ENCODE results near the gene GTF3C1.

The GTF3C1 gene

GRCh38 chr16:27564224-27564623 is 14.5 kb upstream of the GTF3C1 start:
- Histone ChIP-seq H3K27ac (ENCODE audit: low read length) (no peak overlapping the region), H2AFZ (ENCODE audit: low read length) (no peak overlapping the region), H3K4me2 (ENCODE audit: low read depth, low read length) (no peak overlapping the region), H3K9me2 (replicated peaks; ENCODE audit: insufficient read depth, low read length) (no peaks in the 10 kb centered on the region), H3K4me3 (ENCODE audit: low read length) (no peak overlapping the region), H3K9me3 (replicated peaks; ENCODE audit: insufficient read depth, low read length) (no peaks in the 10 kb centered on the region), H3K4me1 (ENCODE audit: low read length) (no peaks in the 10 kb centered on the region), H3K36me3 (replicated peaks; ENCODE audit: insufficient read depth, low read length) (no peaks in the 10 kb centered on the region), H3K27me3 (replicated peaks; ENCODE audit: insufficient read depth, low read length) (no peaks in the 10 kb centered on the region), H3K79me2 (ENCODE audit: low read length) (no peaks in the 10 kb centered on the region), H4K20me1 (ENCODE audit: insufficient read depth, low read length) (no peaks in the 10 kb centered on the region), H3F3A (ENCODE audit: insufficient read depth, low read length) (no peaks in the 10 kb centered on the region), H3K9ac (ENCODE audit: low read length) (no peak overlapping the region)
- DNase-seq: no peak
- no peak for TF ChIP-seq CTCF (IDR thresholded peaks at IDR 0.05; ENCODE audit: low read length)
- TF ChIP-seq EZH2phosphoT487 (IDR thresholded peaks at IDR 0.05; ENCODE audit: low read length): no peak
- no peak for TF ChIP-seq EZH2 (optimal IDR thresholded peaks at IDR 0.05; ENCODE audit: low read depth, low read length)

GRCh38 chr16:27561216-27561615 is 11.5 kb upstream of the GTF3C1 start:
- Histone ChIP-seq H3K9me3 (replicated peaks; ENCODE audit: insufficient read depth, low read length) (no peaks in the 10 kb centered on the region), H3K9me2 (replicated peaks; ENCODE audit: insufficient read depth, low read length) (no peaks in the 10 kb centered on the region), H3K27me3 (replicated peaks; ENCODE audit: insufficient read depth, low read length) (no peaks in the 10 kb centered on the region), H3K9ac (ENCODE audit: low read length) (no peak overlapping the region), H3K4me2 (ENCODE audit: low read depth, low read length) (no peak overlapping the region), H3K4me3 (ENCODE audit: low read length) (no peak overlapping the region), H3F3A (ENCODE audit: insufficient read depth, low read length) (no peaks in the 10 kb centered on the region), H4K20me1 (ENCODE audit: insufficient read depth, low read length) (no peaks in the 10 kb centered on the region), H3K79me2 (ENCODE audit: low read length) (no peaks in the 10 kb centered on the region), H2AFZ (ENCODE audit: low read length) (no peak overlapping the region), H3K27ac (ENCODE audit: low read length) (no peak overlapping the region), H3K36me3 (replicated peaks; ENCODE audit: insufficient read depth, low read length) (no peaks in the 10 kb centered on the region), H3K4me1 (ENCODE audit: low read length) (no peaks in the 10 kb centered on the region)
- DNase-seq: no peak
- TF ChIP-seq EZH2phosphoT487 (IDR thresholded peaks at IDR 0.05; ENCODE audit: low read length): no peak
- no peak for TF ChIP-seq EZH2 (optimal IDR thresholded peaks at IDR 0.05; ENCODE audit: low read depth, low read length)
- no peak for TF ChIP-seq CTCF (IDR thresholded peaks at IDR 0.05; ENCODE audit: low read length)

GRCh38 chr16:27558932-27559331 is 9.2 kb upstream of the GTF3C1 start:
- Histone ChIP-seq H4K20me1 (ENCODE audit: insufficient read depth, low read length) (no peaks in the 10 kb centered on the region), H3K9me3 (replicated peaks; ENCODE audit: insufficient read depth, low read length) (no peaks in the 10 kb centered on the region), H3K79me2 (ENCODE audit: low read length) (no peaks in the 10 kb centered on the region), H3K9me2 (replicated peaks; ENCODE audit: insufficient read depth, low read length) (no peaks in the 10 kb centered on the region), H2AFZ (ENCODE audit: low read length) (no peak overlapping the region), H3K27ac (ENCODE audit: low read length) (no peak overlapping the region), H3K36me3 (replicated peaks; ENCODE audit: insufficient read depth, low read length) (no peaks in the 10 kb centered on the region), H3K4me3 (ENCODE audit: low read length) (no peak overlapping the region), H3K9ac (ENCODE audit: low read length) (no peak overlapping the region), H3K4me1 (ENCODE audit: low read length) (no peaks in the 10 kb centered on the region), H3K27me3 (replicated peaks; ENCODE audit: insufficient read depth, low read length) (no peaks in the 10 kb centered on the region), H3K4me2 (ENCODE audit: low read depth, low read length) (no peak overlapping the region), H3F3A (ENCODE audit: insufficient read depth, low read length) (no peaks in the 10 kb centered on the region)
- DNase-seq: no peak
- no peak for TF ChIP-seq EZH2 (optimal IDR thresholded peaks at IDR 0.05; ENCODE audit: low read depth, low read length)
- no peak for TF ChIP-seq CTCF (IDR thresholded peaks at IDR 0.05; ENCODE audit: low read length)
- TF ChIP-seq EZH2phosphoT487 (IDR thresholded peaks at IDR 0.05; ENCODE audit: low read length): no peak

Data from MM.1S (cell line).